HCT116 (cell line): ENCODE data around the gene SLC2A9. TPM values are rescaled to one million over a fixed set of nuclear protein-coding genes. Genes with fewer than 3 reads are reported as not detected.

Experiments used
- ATAC-seq: fragments of 200-7000 bp; cut with Tn5 transposase; 2 replicates; pipeline ENCODE4 v1.9.1; 2020; ENCODE audit warnings: mild to moderate bottlenecking, moderate library complexity
- BruUV-seq: library from RNA; stranded (reverse); fragments of 400-500 nt; replicated peaks from 2 replicates; lab custom pipeline; 2021; lab: Mats Ljungman, UMichigan
- CTCF ChIA-PET: fragments of 300-600 bp; sonication (Branson Sonifier 250); formaldehyde crosslinking; loops from one replicate; lab custom pipeline; 2021; ENCODE audit warnings: antibody characterized with exemption; lab: Charles Lee
- POLR2A ChIA-PET: fragments of 300-600, 350-600 bp; sonication (Branson Sonifier 250); formaldehyde crosslinking; loops from one replicate; lab custom pipeline; 2021; ENCODE audit warnings: antibody characterized with exemption; lab: Charles Lee
- RAD21 ChIA-PET, 2 experiments: fragments of 300-600 bp; sonication (Branson Sonifier 250); formaldehyde crosslinking; loops; one replicate each; lab custom pipeline; 2023; ENCODE audit warnings: low total read pairs in 2 of 2; ENCODE audit not compliant: uncharacterized antibody in 2 of 2, unreplicated experiment in 2 of 2, low non-redundant PET in 1 of 2; lab: Charles Lee
- DNase-seq: peaks from one replicate; pipeline ENCODE4 v3.0.0-alpha.2; 2010; ENCODE audit warnings: low read depth, low spot score
- H2AFZ ChIP-seq: fragments of 200-600 bp; shearing (Covaris generic), sonication (generic); 2 replicates; pipeline ENCODE4 v1.6.1; 2017; ENCODE audit warnings: low read depth, mixed run types, mixed read lengths, antibody characterized with exemption, low read length; ENCODE audit not compliant: poor library complexity, severe bottlenecking
- H3K27ac ChIP-seq: 2 replicates; pipeline ENCODE4 v1.5.1; 2012; ENCODE audit warnings: low read depth, low read length
- H3K27me3 ChIP-seq: fragments of 200-600 bp; sonication (generic); 2 replicates; pipeline ENCODE4 v1.6.1; 2016; ENCODE audit warnings: mixed run types, low read length, mixed read lengths; ENCODE audit not compliant: insufficient read depth
- H3K36me3 ChIP-seq, 2 experiments: fragments of 200-500 bp in 1 of 2; fragments of 200-600 bp in 1 of 2; sonication (Bioruptor generic) in 1 of 2; sonication (generic) in 1 of 2; 2 replicates each; pipeline versions ENCODE4 v1.5.1 to v1.6.1; 2014 to 2016; ENCODE audit warnings: low read length in 2 of 2, inconsistent platforms in 1 of 2, mixed read lengths in 1 of 2, mixed run types in 1 of 2; ENCODE audit not compliant: insufficient read depth in 2 of 2, control insufficient read depth in 1 of 2
- H3K4me1 ChIP-seq, 2 experiments: fragments of 200-600 bp in 1 of 2; sonication (generic) in 1 of 2; 2 replicates each; pipeline versions ENCODE4 v1.5.1 to v1.6.1; 2012 to 2017; ENCODE audit warnings: low read length in 2 of 2, inconsistent platforms in 1 of 2, mild to moderate bottlenecking in 1 of 2, mixed read lengths in 1 of 2, mixed run types in 1 of 2, moderate library complexity in 1 of 2; ENCODE audit not compliant: insufficient read depth in 2 of 2, control insufficient read depth in 1 of 2
- H3K4me2 ChIP-seq: fragments of 200-600 bp; sonication (generic); 2 replicates; pipeline ENCODE4 v1.6.1; 2017; ENCODE audit warnings: mixed run types, low read length, mixed read lengths
- H3K4me3 ChIP-seq, 2 experiments: fragments of 200-600 bp in 1 of 2; sonication (generic) in 1 of 2; replicated peaks in 1 of 2; 2 replicates each; pipeline ENCODE4 v1.5.1; 2011 to 2016; ENCODE audit warnings: low read length in 2 of 2, control low read depth in 1 of 2, low read depth in 1 of 2, mild to moderate bottlenecking in 1 of 2, mixed read lengths in 1 of 2, mixed run types in 1 of 2
- H3K79me2 ChIP-seq: fragments of 200-600 bp; sonication (generic); 2 replicates; pipeline ENCODE4 v1.6.1; 2017; ENCODE audit warnings: mild to moderate bottlenecking, mixed run types, low read length, moderate library complexity, mixed read lengths; ENCODE audit not compliant: insufficient read depth
- H3K9ac ChIP-seq: fragments of 200-600 bp; sonication (generic); 2 replicates; pipeline ENCODE4 v1.6.1; 2016; ENCODE audit warnings: low read length, mixed read lengths
- H3K9me2 ChIP-seq: fragments of 200-600 bp; sonication (generic), shearing (Covaris generic); 2 replicates; pipeline ENCODE4 v1.6.1; 2017; ENCODE audit warnings: mixed run types, mild to moderate bottlenecking, moderate library complexity; ENCODE audit not compliant: insufficient read depth
- H3K9me3 ChIP-seq, 2 experiments: fragments of 200-500 bp in 1 of 2; fragments of 200-600 bp in 1 of 2; sonication (Bioruptor generic) in 1 of 2; sonication (generic) in 1 of 2; 2 replicates each; pipeline ENCODE4 v1.6.1; 2014 to 2017; ENCODE audit warnings: low read length in 2 of 2, mixed read lengths in 2 of 2, inconsistent platforms in 1 of 2, low read depth in 1 of 2, mild to moderate bottlenecking in 1 of 2, mixed run types in 1 of 2, moderate library complexity in 1 of 2; ENCODE audit not compliant: control insufficient read depth in 1 of 2, insufficient read depth in 1 of 2
- H4K20me1 ChIP-seq: fragments of 200-600 bp; sonication (generic), shearing (Covaris generic); 2 replicates; pipeline ENCODE4 v1.6.1; 2017; ENCODE audit warnings: mixed run types, mild to moderate bottlenecking, moderate library complexity; ENCODE audit not compliant: insufficient read depth
- CEBPB ChIP-seq: IDR thresholded peaks from 2 replicates; pipeline ENCODE4 v1.6.1; 2012; ENCODE audit warnings: low read depth
- CTCF ChIP-seq, 3 experiments: fragments of 200-600 bp in 1 of 3; sonication (generic) in 1 of 3; IDR thresholded peaks in 2 of 3; conservative IDR thresholded peaks in 1 of 3; 2 replicates each; pipeline ENCODE4 v1.5.1; 2012 to 2017; ENCODE audit warnings: low read depth in 2 of 3, low read length in 2 of 3, antibody characterized with exemption in 1 of 3, borderline replicate concordance in 1 of 3, control low read depth in 1 of 3, mild to moderate bottlenecking in 1 of 3, mixed read lengths in 1 of 3, mixed run types in 1 of 3, moderate library complexity in 1 of 3; ENCODE audit not compliant: insufficient read depth in 1 of 3
- EGR1 ChIP-seq: IDR thresholded peaks from 2 replicates; pipeline ENCODE4 v1.6.1; 2012; ENCODE audit warnings: low read depth
- ELF1 ChIP-seq: IDR thresholded peaks from 2 replicates; pipeline ENCODE4 v1.6.1; 2012; ENCODE audit warnings: low read depth, borderline replicate concordance
- MAX ChIP-seq: IDR thresholded peaks from 2 replicates; pipeline ENCODE4 v1.6.1; 2012
- POLR2AphosphoS5 ChIP-seq: IDR thresholded peaks from 2 replicates; pipeline ENCODE4 v1.6.1; 2011; ENCODE audit warnings: mild to moderate bottlenecking, low read depth, low read length, moderate library complexity
- RAD21 ChIP-seq: IDR thresholded peaks from 2 replicates; pipeline ENCODE4 v1.6.1; 2012; ENCODE audit warnings: low read depth, mild to moderate bottlenecking
- SIN3A ChIP-seq: IDR thresholded peaks from 2 replicates; pipeline ENCODE4 v1.6.1; 2012; ENCODE audit warnings: low read depth
- SRF ChIP-seq: IDR thresholded peaks from 2 replicates; pipeline ENCODE4 v1.6.1; 2012; ENCODE audit warnings: low read depth
- intact Hi-C: fragments of 100-400 bp; cut with micrococcal nuclease; formaldehyde crosslinking; loops from 2 replicates; pipeline ENCODE4 v1.10.0; 2022
- total RNA-seq: library from RNA; stranded (reverse); gene quantifications from one replicate; pipeline ENCODE4 v1.2.1, GENCODE V29; 2021; ENCODE audit not compliant: unreplicated experiment
- TF ChIP-seq, protein P1 (sequence below): IDR thresholded peaks from 2 replicates; pipeline ENCODE4 v1.6.1; 2012; ENCODE audit warnings: low read depth

Gene SLC2A9
- total RNA-seq, 1 experiment from 2014 or later = 2.2 TPM

DNA sequence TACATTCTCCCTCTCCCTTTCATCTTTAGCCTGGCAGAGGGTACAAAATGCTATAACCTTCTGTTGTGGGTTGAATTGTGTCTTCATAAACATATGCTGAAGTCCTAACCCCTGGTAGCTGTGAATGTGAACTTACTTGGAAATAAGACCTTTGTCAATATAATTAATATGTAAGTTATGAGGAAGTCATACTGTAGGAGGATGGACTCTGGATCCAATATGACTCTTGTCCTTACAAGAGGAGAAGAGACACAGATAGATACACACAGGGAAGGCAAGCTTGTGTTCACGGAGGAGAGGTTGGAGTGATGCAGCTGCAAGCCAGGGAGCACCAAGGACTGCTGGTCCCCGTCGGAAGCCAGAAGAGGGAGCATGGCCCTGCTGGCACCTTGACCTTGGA is 94.7 kb downstream of the SLC2A9 start:
- Histone ChIP-seq H3K9me2 (no peaks in the 10 kb centered on the region), H3K79me2 (no peaks in the 10 kb centered on the region), H3K4me1 (peaks cover 0 to 5% of the 10 kb centered on the region in 2 experiments; a peak in 1 of 4 replicates), H3K4me3 (no peak overlapping the region), H3K4me2 (no peak overlapping the region), H3K27me3 (0 out of 2 replicates have a peak, but pooled peaks cover 4% of the 10 kb centered on the region), H3K27ac (no peak overlapping the region), H4K20me1 (no peaks in the 10 kb centered on the region), H3K9ac (no peak overlapping the region), H2AFZ (no peak overlapping the region), H3K9me3 (no peaks in the 10 kb centered on the region), H3K36me3 (no peaks in the 10 kb centered on the region)
- no TSS peak for BruUV-seq
- ChIA-PET POLR2A (no interaction called here), RAD21 (no interaction called here), CTCF (no interaction called here)
- ATAC-seq (no peak), DNase-seq (no peak)
- intact Hi-C loops = no loop called here
- TF ChIP-seq SRF (no peak), CTCF (IDR thresholded peaks at IDR 0.05 in 2 of 3, conservative IDR thresholded peaks at IDR 0.05 in 1 of 3; ENCODE audit: borderline replicate concordance in 1 of 3, insufficient read depth in 1 of 3, low read depth in 2 of 3, low read length in 2 of 3) (no peak), SIN3A (no peak), MAX (no peak), EGR1 (no peak), POLR2AphosphoS5 (no peak), CEBPB (no peak), ELF1 (no peak), RAD21 (no peak)
- TF ChIP-seq, protein P1, sequence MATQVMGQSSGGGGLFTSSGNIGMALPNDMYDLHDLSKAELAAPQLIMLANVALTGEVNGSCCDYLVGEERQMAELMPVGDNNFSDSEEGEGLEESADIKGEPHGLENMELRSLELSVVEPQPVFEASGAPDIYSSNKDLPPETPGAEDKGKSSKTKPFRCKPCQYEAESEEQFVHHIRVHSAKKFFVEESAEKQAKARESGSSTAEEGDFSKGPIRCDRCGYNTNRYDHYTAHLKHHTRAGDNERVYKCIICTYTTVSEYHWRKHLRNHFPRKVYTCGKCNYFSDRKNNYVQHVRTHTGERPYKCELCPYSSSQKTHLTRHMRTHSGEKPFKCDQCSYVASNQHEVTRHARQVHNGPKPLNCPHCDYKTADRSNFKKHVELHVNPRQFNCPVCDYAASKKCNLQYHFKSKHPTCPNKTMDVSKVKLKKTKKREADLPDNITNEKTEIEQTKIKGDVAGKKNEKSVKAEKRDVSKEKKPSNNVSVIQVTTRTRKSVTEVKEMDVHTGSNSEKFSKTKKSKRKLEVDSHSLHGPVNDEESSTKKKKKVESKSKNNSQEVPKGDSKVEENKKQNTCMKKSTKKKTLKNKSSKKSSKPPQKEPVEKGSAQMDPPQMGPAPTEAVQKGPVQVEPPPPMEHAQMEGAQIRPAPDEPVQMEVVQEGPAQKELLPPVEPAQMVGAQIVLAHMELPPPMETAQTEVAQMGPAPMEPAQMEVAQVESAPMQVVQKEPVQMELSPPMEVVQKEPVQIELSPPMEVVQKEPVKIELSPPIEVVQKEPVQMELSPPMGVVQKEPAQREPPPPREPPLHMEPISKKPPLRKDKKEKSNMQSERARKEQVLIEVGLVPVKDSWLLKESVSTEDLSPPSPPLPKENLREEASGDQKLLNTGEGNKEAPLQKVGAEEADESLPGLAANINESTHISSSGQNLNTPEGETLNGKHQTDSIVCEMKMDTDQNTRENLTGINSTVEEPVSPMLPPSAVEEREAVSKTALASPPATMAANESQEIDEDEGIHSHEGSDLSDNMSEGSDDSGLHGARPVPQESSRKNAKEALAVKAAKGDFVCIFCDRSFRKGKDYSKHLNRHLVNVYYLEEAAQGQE = no peak
